HG02610 (cell line): Measurements from ENCODE around the gene TMCO4.
"Not testable (repeated sequence)": the region's sequence is repeated elsewhere in the genome, so short reads cannot be mapped to it uniquely, and the experiment has no call there.

Experiments
- ATAC-seq: cut with Tn5 transposase; IDR thresholded peaks from one replicate; pipeline ENCODE4 v1.9.1; 2021; ENCODE audit warnings: mild to moderate bottlenecking, moderate library complexity; ENCODE audit not compliant: unreplicated experiment

The TMCO4 gene

DNA sequence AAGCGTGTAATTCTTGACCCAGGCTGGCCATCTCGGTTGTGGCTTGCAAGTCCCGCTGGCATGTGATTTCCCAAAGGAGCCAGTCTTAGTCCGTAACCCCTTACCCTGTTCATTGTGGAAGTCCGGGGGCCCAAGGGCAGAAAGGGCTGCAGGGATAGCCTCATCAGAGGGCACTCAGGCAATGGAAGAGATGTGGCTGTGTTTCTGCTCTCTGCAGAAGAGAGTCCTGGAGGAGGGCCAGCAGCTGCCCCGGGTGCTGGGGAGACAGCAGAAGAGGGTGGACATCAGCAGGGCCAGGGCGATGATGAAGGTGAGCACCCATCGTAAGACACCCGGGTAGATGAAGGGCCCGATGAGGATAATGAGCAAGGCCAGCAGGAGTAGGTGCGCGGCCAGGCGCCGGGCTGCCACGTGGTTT, 14.5 kb upstream of the TMCO4 start:
- no peak for ATAC-seq

DNA sequence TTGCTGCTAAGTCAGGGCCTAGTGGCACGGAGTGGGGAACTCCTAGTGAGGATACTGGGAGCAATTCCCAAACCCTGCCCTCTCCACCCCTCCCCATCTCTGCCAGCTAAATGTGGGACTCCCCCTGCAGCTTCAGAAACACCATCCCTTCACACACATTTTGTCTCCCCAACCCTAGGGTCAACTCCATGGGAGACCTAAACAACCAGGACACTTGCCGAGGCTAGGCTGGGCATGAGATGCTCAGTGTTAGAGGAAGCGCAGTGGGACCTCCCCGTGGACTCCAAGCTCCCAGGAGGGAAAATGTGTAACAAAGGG, 13.9 kb upstream of the TMCO4 start:
- no peak for ATAC-seq

DNA sequence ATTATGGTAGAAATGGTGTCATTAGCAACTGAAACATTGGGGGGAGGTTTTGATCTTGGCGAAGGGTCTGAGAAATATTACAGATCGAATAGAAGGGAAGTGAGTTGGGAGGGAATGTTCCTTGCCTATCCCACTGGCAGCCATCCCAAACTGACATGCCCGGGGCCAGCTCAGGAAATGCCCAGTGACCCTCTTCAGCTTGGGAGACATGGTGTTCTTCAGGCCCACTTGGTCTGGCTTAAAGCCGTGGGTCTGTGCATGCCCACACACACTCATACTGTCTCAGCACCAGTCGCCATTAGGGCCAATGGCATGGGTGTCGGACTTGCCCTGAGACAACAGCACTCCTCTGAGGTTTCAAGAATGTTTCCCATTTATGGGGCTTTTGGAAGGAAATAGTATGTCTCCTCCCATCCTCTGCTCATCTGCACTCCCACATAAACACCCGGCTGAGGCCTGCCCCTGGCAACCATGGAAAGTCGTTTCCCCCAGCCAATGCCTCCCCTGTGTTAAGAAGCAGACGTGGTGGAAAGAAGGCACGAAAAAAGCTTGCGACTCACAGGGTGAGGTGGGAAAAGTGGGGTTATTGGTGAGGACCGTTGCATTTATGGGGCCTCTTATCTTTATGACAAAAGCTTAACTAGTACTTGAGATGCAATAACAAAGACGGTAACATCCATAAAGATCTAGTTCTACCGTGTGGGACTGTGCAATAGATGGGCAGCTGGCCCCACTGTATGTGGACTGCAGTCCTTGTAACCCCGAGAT, 13.3 kb upstream of the TMCO4 start:
- no peak for ATAC-seq

DNA sequence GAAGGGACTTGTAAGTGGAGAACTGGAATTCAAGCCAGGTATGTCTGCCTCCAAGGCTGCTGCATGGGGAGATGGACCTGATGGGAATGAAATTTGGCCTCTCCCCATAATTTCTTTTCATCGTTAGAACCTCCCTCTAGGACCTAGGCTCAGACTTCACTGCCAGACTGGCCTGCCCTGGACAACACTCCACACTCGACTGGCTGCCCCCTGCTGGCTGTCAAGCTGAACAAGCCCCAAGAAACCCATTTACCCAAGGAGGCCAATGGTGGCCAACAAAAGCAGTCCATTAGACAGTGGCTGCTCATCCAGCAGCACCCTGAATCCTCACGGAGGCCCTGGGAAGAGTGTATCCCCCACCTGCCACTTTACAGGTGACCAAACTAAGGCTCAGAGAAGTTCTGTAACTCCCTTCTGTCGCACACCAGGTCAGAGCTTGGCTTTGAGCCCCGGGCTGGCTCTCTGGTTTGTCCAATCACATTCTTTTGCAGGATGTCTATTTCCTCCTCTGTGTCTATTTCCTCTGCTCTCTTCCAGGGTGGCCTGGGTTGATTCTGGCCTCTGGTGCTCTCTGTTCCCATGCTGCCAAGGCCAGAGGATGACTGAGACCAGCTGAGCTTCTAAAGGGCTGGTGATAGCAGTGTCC, 11.6 kb upstream of the TMCO4 start:
- ATAC-seq, result no peak

DNA sequence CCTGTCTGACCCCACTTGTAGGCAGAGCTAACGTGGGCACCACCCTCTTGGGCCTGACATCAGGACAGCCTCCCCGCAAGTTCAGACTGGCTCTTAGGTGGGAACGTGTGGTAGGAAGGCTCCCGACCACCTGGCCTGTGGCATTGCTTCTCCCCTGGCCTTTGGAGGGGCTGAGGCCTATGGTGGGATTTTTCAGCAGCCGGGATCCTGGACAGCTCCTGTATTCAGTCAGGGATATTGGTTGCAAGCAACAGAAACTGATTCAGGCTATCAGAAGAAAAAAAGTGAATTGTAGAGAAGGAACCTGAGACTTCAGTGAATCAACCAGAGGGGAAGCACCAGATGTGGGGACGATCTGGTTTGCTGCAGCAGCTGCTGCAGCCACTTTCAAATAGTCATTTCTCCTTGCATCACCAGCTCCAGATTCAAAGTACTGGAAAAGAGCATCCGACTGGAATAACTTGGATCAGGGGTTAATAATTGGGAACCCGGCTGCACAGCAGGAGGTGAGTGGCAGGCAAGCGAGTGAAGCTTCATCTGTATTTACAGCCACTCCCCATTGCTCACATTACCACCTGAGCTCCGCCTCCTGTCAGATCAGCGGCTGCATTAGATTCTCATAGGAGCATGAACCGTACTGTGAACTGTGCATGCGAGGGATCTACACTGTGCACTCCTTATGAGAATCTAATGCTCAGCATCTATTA, 9.5 kb upstream of the TMCO4 start:
- no peak for ATAC-seq

DNA sequence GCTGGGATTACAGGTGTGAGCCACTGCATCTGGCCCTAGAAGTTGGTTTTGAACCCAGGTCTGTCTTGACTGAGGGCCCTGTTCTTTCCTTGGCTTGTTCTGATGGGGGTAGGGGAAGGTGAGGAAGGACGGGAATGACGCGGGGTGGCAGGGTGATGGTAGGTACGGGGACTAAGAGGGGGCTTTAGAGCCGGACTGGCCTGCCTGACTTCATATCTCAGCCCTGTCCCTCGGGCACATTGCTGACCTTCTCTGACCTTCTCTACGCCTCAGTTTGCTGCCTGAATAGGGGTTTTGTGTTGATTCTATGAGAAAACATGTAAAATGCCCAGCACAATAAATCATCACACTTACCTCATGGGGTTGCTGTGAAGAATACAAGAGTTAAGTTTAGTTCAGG, 8.6 kb upstream of the TMCO4 start:
- ATAC-seq, result no peak

DNA sequence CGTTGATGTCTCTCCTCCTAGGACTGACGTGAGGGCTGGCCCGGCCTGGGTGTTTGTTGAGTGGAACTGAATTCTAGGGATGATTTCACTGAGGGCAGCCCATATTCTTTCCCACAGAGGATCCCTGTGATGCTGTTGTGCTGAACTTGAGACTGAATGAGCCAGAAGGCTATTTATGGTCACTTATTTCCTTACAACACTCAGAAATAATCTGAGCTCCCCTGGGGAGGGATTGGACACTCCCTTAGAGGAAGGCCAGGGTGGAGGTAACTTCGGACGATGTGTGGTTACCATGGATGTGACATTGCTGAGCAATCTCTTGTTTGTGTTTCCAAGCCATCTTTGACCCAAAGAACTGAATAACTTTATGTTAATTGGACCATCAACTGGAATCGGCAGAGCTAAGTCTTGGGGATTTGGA, 5.1 kb upstream of the TMCO4 start:
- ATAC-seq, result no peak

DNA sequence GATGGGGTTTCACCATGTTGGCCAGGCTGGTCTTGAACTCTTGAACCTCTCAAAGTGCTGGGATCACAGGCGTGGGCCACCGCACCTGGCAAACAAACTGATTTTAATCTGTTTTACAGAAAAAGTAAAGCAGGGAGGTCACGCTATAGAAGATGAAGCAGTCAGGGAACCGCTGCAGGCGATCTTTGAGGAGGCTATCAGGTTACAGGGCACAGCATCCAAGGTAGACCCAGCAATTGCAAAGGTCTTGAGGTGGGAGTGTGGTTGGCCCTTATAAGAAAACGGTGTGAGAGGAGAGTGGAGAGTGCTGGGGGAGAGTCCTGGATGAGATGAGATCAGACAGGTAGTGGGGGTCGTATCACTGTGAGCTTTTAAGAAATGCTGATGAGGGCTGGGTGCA, 2.6 kb upstream of the TMCO4 start:
- ATAC-seq, result no peak

DNA sequence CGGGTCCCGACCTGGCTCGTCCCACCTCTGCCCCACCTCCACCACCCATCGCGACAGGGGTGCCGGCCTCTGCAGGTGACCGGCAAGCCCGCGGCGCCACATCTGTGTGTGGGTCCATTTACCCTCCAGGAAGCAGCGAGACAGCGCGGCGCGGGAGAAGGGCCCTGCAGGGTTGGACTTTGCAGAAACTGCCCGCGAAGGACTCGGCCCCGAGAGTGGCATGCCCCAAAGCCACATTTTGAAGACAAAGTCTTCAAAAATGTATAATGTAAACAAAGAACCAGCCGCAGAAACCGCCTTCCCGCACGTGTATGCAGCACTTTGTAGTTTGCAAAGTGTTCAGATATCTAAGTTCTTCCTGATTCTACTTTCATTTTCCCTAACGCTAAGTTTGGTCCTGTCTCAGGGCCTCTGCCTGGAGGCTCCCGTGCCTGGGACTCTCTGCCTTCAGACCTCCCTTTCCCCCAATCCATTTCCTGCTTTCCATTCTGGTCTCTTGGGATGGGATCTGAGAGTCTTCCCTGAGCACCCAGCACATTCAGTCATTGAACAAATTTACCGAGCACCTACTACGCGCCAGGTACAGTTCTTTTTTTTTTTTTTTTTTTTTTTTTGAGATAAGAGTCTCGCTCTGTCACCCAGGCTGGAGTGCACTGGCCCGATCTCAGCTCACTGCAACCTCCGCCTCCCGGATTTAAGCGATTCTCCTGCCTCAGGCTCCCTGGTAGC, 524 bp upstream of the TMCO4 start:
- peak; percentile 52 for ATAC-seq

DNA sequence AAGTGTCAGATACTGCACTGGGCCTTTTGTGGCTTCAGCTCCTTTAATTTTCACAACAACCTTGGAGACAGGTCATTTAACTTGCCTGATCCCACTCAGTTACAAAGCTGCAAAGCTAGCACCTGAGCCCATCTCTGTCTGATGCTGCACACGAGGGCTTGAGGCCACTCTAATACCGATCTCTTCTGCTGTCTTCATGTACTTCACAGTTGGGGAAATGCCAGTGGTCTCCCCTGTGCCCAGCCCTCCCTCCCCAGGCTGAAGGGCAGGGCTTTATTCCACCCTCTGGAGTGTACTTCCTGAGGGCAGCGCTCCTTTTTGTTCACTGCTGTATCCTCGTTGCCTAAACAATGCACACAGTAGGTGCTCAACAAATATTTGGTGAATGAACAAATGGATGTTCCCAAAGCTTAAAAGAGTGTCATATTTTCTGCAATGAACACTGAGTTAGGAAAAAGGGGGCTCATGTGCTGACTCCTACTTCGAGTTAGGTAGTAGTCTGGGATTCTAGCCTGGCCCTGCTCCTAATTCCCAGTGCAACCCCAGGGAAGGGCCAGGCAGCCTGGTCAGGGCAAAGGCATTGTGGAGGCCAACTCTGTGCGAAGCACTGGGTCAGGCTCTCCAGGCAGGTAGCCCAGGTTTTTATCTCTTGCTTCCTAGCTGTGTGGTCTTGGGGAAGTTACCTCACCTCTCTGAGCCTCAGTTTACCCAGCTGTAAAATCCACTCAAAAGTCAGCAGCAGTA, 1.1 kb downstream of the TMCO4 start:
- ATAC-seq, result no peak

DNA sequence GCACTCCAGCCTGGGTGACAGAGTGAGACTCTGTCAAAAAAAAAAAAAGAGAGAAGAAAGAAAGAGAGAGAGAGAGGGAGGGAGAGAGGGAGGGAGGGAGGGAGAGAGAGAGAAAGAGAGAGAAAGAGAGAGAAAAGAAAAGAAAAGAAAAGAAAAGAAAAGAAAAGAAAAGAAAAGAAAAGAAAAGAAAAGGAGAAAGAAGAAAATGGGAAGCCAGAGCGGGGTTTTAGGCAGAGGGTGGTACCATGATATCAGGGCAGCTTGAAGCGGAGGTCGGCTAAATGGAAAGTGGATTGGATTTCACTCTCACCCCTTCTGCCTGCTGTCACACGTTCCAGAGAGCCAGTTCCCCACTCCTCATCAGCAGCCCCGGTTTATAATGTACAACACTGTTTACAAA, 1.9 kb downstream of the TMCO4 start:
- no peak for ATAC-seq

DNA sequence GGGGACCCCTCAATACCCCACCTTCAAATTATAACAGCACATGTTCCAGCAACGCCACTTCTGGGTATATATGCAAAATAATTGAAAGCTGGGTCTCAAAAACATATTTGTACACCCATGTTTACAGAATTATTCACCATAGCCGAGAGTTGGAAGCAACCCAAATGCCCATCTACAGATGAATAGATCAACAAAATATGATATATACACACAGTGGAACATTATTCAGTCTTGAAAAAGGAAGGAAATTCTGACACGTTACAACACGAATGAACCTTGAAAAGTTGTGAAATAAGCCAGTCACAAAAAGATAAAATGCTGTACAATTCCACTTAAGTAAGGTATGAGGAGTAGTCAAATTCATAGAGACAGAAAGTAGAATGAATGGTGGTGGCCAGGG, 5.1 kb downstream of the TMCO4 start:
- no peak for ATAC-seq

DNA sequence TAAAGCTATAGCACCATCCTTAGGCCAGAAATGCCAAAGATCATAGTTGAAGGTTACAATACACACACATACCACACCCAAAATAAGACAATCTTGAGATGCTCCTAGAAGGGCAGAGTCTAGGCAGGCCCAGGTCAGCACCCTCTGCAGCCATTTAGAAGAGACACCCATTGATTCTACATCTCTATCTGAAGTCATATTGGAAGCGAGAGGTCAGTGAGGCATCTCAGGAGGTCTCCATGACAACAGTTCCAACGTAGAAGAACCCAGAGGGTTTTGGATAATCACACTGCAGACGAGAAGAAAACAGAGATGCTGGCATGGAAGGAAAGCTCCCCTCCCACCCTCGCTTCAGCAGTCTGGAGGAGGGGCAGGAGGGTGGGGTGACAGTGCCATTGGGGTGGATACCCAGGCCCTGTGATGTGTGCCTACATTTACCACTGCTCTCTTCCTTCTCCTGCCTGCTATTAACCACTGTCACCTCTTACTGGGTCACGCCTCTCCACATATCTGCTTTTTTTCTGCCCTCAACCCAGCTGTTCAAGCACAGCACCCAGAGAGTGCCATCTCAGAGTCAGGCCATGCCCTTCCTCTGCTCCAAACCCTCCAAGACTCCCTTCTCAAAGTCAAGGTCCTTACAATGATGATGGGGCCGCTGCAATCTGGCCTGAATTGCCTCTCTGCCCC, 6.2 kb downstream of the TMCO4 start:
- ATAC-seq, result no peak

DNA sequence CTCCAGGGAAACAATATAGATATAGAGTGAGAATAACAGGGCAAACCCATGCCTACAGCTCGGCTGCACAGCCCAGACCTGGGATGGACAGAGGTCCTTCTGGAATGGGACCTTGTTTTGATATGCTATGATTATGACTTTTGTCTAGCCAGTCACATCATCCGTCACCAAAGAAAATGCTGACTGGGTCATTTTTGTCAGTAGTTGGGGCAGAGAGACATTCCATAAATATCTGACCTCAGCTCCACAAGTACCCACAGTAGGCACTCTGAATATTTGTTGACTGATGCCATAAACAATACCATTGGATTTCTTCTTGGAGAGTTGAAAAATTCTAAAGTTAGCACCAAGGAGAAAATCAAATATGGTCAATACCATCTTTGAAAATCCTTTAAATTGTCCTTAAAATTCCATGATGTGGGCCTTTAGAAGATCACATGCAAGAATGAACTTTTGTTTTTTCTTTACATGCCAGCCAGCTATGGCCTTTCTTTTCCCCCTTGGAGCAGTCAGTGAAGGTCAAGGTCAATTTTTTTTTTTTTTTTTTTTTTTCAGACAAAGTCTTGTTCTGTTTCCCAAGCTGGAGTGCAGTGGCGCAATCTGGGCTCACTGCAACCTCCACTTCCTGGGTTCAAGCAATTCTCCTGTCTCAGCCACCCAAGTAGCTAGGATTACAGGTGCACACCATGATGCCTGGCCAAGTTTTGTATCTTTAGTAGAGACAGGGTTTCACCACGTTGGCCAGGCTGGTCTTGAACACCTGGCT, 7.3 kb downstream of the TMCO4 start:
- no peak for ATAC-seq

DNA sequence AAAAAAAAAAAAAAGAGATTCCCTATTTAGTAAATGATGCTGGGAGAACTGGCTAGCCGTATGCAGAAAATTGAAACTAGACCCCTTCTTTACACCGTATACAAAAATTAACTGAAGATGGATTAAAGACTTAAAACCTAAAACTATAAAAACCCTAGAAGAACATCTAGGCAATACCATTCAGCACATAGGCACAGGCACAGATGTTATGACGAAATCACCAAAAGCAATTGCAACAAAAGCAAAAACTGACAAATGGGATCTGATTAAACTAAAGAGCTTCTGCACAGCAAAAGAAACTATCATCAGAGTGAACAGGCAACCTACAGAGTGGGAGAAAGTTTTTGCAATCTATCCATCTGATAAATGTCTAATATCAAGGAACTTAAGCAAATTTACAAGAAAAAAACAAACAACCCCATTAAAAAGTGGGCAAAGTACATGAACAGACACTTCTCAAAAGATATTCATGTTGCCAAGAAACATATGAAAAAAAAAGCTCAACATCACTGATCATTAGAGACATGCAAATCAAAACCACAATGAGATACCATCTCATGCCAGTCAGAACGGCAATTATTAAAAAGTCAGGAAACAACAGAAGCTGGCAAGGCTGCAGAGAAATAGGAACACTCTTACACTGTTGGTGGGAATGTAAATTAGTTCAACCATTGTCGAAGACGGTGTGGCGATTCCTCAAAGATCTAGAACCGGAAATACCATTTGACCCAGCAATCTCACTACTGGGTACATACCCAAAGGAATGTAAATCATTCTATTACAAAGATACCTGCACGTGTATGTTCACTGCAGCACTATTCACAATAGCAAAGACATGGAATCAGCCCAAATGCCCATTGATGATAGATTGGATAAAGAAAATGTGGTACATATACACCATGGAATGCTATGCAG, 9.4 kb downstream of the TMCO4 start:
- not testable (repeated sequence) for ATAC-seq

DNA sequence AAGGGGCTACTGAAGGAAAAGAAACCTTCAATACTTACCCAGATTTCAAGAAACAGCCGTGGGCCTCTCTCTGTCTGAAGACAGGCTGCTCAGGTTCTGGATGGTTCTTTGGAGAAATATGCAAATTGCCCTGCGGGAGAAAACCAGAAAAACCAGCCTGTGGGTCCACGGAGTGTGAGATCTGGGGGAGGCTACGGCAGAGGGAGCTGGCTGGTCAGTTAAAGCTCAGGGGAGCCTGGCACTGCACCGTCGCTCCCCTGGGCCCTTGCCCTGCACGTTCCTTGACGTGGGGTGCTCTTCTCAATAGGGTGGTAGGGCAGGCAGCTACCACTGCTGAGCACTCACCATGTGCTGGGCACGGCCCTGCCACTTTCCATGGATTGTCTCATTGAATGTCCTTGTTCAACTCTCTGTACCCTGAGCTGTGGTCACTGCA, 12.7 kb downstream of the TMCO4 start:
- no peak for ATAC-seq

DNA sequence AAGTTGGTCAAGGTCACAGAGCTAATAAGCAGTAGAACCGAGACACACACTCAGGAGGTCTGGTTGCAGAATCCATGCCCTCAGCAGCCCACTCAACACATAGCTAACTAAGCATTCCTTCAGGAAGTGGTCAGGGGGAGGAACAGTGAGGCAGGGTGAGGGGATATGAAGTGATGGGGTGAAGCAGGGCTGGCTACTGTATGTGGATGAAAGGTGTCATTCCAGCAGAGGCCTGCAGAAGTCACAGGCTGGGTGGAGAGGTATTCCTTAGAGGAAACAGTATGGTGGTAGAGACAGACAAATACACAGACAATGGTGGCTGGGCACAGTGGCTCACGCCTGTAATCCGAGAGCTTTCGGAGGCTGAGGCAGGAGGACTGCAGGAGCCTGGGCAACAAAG, 14.1 kb downstream of the TMCO4 start:
- no peak for ATAC-seq

DNA sequence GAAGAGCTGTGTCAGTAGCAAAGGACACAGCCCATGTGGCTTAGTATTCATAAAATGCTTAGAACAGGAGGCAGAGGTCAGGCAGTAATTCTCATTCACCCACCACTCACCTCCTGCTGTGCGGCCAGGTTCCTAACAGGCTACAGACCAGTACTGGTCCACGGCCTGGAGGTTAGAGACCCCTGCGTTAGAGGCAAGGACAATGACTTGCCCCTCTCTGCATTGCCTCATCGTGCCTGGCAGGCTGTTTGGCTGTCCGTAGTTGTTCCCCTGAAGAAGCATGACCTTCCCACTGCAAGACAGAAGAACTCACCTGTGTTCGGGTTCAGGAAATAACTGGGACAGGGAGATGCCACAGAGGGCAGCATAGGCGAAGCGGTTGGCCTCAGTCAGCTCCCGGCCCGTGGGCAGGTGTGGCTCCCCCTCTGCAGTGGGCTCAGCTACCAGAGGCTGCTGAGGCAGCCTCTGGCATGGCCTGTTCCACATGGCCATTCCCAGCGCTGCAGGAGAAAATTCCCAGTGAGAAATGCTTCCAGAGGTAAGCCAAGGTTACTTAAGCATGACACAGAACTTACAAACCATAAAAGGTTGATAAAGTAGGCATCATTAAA, 19.3 kb downstream of the TMCO4 start:
- no peak for ATAC-seq
